Mammary microvascular endothelial cell (primary cell): Measurements from ENCODE around the gene ALX1. TPM values are rescaled to one million over a fixed set of nuclear protein-coding genes. Genes with fewer than 3 reads are reported as not detected.

ENCODE experiments used
- total RNA-seq: library from RNA; depleted of rRNA; stranded (reverse); fragments of >200 nt; gene quantifications from 2 replicates; pipeline ENCODE4 v1.2.3, GENCODE V29; 2015

ALX1 gene
- not detected in 2 replicates for total RNA-seq

DNA sequence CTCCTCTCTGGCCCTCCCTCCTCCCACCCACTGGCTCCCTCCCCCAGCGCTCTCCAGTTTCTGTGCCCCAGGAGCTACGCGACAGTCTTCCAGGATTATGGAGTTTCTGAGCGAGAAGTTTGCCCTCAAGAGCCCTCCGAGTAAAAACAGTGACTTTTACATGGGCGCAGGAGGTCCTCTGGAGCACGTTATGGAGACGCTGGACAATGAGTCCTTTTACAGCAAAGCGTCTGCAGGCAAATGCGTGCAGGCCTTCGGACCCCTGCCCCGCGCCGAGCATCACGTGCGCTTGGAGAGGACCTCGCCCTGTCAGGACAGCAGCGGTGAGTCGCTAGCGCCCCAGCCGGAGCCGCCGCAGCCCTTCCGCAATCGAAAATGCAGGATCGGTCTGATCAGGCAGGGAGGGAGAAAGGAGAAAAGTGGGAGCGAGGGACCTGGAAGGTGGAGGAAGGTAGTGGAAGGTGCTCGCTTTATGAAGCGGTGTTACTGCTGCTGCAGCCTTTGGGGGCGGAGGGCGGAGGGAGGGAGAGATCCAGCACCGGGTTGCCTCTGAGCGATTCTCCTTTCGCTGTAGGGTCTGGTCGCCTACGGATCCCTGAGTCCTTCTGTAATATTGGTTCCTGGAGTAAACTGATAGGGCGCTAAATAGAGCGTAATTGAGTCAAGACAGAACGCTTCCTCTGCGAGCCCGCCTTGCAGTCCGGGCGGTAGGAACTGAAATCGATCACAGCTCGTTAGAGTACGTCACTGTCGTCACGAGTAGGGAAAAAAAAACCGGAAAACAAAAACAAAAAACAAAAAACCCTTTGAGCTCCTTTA, at the start of gene ALX1:
TSS of gene ALX1 (plus strand) at position 56 of the 819 bp plus-strand sequence. CDS start at position 98, 42 bp downstream.

Other genes starting within 250 kb of the ALX1 start
- gene TSPAN19, start 243.9 kb upstream of the ALX1 start, total RNA-seq: not detected in 2 replicates
- 0.05 and 0.47 TPM in 2 replicates for gene LRRIQ1, start 243.9 kb upstream of the ALX1 start, total RNA-seq